ENCODE measurements around the gene ANKUB1. TPM values are rescaled to one million over a fixed set of nuclear protein-coding genes. Genes with fewer than 3 reads are reported as not detected.
"Not testable (repeated sequence)": the region's sequence is repeated elsewhere in the genome, so short reads cannot be mapped to it uniquely, and the experiment has no call there.

The ANKUB1 gene
- total and polyA plus RNA-seq, 2 donors (not counting 1 experiment from before 2014, with no cell fraction given), result not detected

GRCh38 chr3:149831321-149831720 lies 39.0 kb upstream of the ANKUB1 start:
- Mint-ChIP-seq H3K27ac (no peak overlapping the region), H3K27me3 (no peaks in the 10 kb centered on the region), H3K4me1 (peaks cover 9% of the 10 kb centered on the region), H3K4me3 (no peak overlapping the region), H3K9me3 (ENCODE audit: insufficient read depth) (peaks cover 24% of the 10 kb centered on the region)
- intact Hi-C loops (cut with micrococcal nuclease), result no loop called here
- no peak overlapping the region for H3K4me2 ChIP-seq (replicated peaks; ENCODE audit: low read depth, low read length, poor library complexity, severe bottlenecking)
- no peak overlapping the region for H3K27ac ChIP-seq (ENCODE audit: low read length in 2 of 2)
- ATAC-seq (ENCODE audit: low read depth) (no peak), DNase-seq (no peak)
- no peaks in the 10 kb centered on the region for H3K27me3 ChIP-seq (replicated peaks in 1 of 4; ENCODE audit: control extremely low read depth in 1 of 4, control insufficient read depth in 3 of 4, insufficient read depth in 4 of 4, low read length in 3 of 4)
- peaks cover 91% of the 10 kb centered on the region for H3K79me2 ChIP-seq (ENCODE audit: control insufficient read depth, insufficient read depth, low read length)
- H2AFZ ChIP-seq (ENCODE audit: insufficient read depth, low read depth, low read length, poor library complexity, severe bottlenecking), result no peak overlapping the region
- CTCF ChIA-PET, result no interaction called here
- no peaks in the 10 kb centered on the region for H3K4me1 ChIP-seq (ENCODE audit: control insufficient read depth in 2 of 2, insufficient read depth in 2 of 2, low read length in 2 of 2)
- peaks cover 2 to 3% of the 10 kb centered on the region in 2 experiments for H3K36me3 ChIP-seq (replicated peaks in 1 of 2; ENCODE audit: control extremely low read depth in 1 of 2, control insufficient read depth in 1 of 2, extremely low read depth in 1 of 2, insufficient read depth in 2 of 2, low read length in 1 of 2)
- H3K4me3 ChIP-seq (ENCODE audit: control extremely low read depth in 1 of 5, extremely low read depth in 1 of 5, insufficient read depth in 1 of 5, low read depth in 2 of 5, low read length in 4 of 5), result no peak overlapping the region
- H3K9ac ChIP-seq (ENCODE audit: low read length), result no peak overlapping the region
- no peak for TF ChIP-seq CTCF (IDR thresholded peaks at IDR 0.05)
- no peak for TF ChIP-seq EZH2 (IDR thresholded peaks at IDR 0.05; ENCODE audit: borderline replicate concordance, insufficient read depth, low read depth, low read length, poor library complexity, severe bottlenecking)
- WGBS (ENCODE audit: insufficient coverage), result 100% methylated on average over 2 of the region's 4 CpGs
- peaks cover 7 to 62% (median 24%) of the 10 kb centered on the region in 3 donors for H3K9me3 ChIP-seq (ENCODE audit: control extremely low read depth in 1 of 3, control insufficient read depth in 2 of 3, insufficient read depth in 1 of 3, low read length in 2 of 3)
- POLR2A ChIA-PET, result no interaction called here
- peaks cover 43% of the 10 kb centered on the region for H4K20me1 ChIP-seq (ENCODE audit: control insufficient read depth, insufficient read depth, low read length, poor library complexity, severe bottlenecking)

GRCh38 chr3:149830902-149831301 lies 38.5 kb upstream of the ANKUB1 start:
- TF ChIP-seq EZH2 (IDR thresholded peaks at IDR 0.05; ENCODE audit: borderline replicate concordance, insufficient read depth, low read depth, low read length, poor library complexity, severe bottlenecking) (no peak), CTCF (IDR thresholded peaks at IDR 0.05) (no peak)

GRCh38 chr3:149829631-149830030 lies 37.3 kb upstream of the ANKUB1 start:
- Histone ChIP-seq H4K20me1 (ENCODE audit: control insufficient read depth, insufficient read depth, low read length, poor library complexity, severe bottlenecking) (peaks cover 54% of the 10 kb centered on the region), H3K79me2 (ENCODE audit: control insufficient read depth, insufficient read depth, low read length) (peaks cover 91% of the 10 kb centered on the region)
- peaks cover 18% of the 10 kb centered on the region for H3K4me1 Mint-ChIP-seq

More at GRCh38 chr3:149830902-149831301, 38.5 kb upstream of the ANKUB1 start:
- ChIA-PET POLR2A (no interaction called here), CTCF (no interaction called here)
- Histone ChIP-seq H3K79me2 (ENCODE audit: control insufficient read depth, insufficient read depth, low read length) (peaks cover 91% of the 10 kb centered on the region), H3K4me2 (replicated peaks; ENCODE audit: low read depth, low read length, poor library complexity, severe bottlenecking) (no peak overlapping the region), H3K4me1 (ENCODE audit: control insufficient read depth in 2 of 2, insufficient read depth in 2 of 2, low read length in 2 of 2) (no peaks in the 10 kb centered on the region), H3K9me3 (ENCODE audit: control extremely low read depth in 1 of 3, control insufficient read depth in 2 of 3, insufficient read depth in 1 of 3, low read length in 2 of 3) (peaks cover 7 to 57% (median 24%) of the 10 kb centered on the region in 3 donors), H3K27ac (ENCODE audit: low read length in 2 of 2) (no peak overlapping the region), H3K36me3 (replicated peaks in 1 of 2; ENCODE audit: control extremely low read depth in 1 of 2, control insufficient read depth in 1 of 2, extremely low read depth in 1 of 2, insufficient read depth in 2 of 2, low read length in 1 of 2) (peaks cover 2 to 3% of the 10 kb centered on the region in 2 experiments), H3K27me3 (replicated peaks in 1 of 4; ENCODE audit: control extremely low read depth in 1 of 4, control insufficient read depth in 3 of 4, insufficient read depth in 4 of 4, low read length in 3 of 4) (no peaks in the 10 kb centered on the region), H3K4me3 (ENCODE audit: control extremely low read depth in 1 of 5, extremely low read depth in 1 of 5, insufficient read depth in 1 of 5, low read depth in 2 of 5, low read length in 4 of 5) (no peak overlapping the region), H3K9ac (ENCODE audit: low read length) (no peak overlapping the region), H4K20me1 (ENCODE audit: control insufficient read depth, insufficient read depth, low read length, poor library complexity, severe bottlenecking) (peaks cover 45% of the 10 kb centered on the region), H2AFZ (ENCODE audit: insufficient read depth, low read depth, low read length, poor library complexity, severe bottlenecking) (no peak overlapping the region)
- DNase-seq, result no peak
- Mint-ChIP-seq H3K9me3 (ENCODE audit: insufficient read depth) (peaks cover 24% of the 10 kb centered on the region), H3K4me3 (no peak overlapping the region), H3K27me3 (no peaks in the 10 kb centered on the region), H3K4me1 (peaks cover 13% of the 10 kb centered on the region), H3K27ac (no peak overlapping the region)
- ATAC-seq (ENCODE audit: low read depth), result no peak
- 100% methylated on average over 2 of the region's 2 CpGs for WGBS (ENCODE audit: insufficient coverage)
- intact Hi-C loops (cut with micrococcal nuclease), result no loop called here

More at GRCh38 chr3:149829631-149830030, 37.3 kb upstream of the ANKUB1 start:
- H3K27me3 Mint-ChIP-seq; CTCF ChIA-PET; H2AFZ ChIP-seq (ENCODE audit: insufficient read depth, low read depth, low read length, poor library complexity, severe bottlenecking); ATAC-seq (ENCODE audit: low read depth); POLR2A ChIA-PET; H3K4me3 Mint-ChIP-seq; H3K4me3 ChIP-seq (ENCODE audit: control extremely low read depth in 1 of 5, extremely low read depth in 1 of 5, insufficient read depth in 1 of 5, low read depth in 2 of 5, low read length in 4 of 5); H3K36me3 ChIP-seq (replicated peaks in 1 of 2; ENCODE audit: control extremely low read depth in 1 of 2, control insufficient read depth in 1 of 2, extremely low read depth in 1 of 2, insufficient read depth in 2 of 2, low read length in 1 of 2); H3K27ac ChIP-seq (ENCODE audit: low read length in 2 of 2); H3K9ac ChIP-seq (ENCODE audit: low read length); H3K27ac Mint-ChIP-seq; intact Hi-C loops (cut with micrococcal nuclease); H3K27me3 ChIP-seq (replicated peaks in 1 of 4; ENCODE audit: control extremely low read depth in 1 of 4, control insufficient read depth in 3 of 4, insufficient read depth in 4 of 4, low read length in 3 of 4); H3K4me2 ChIP-seq (replicated peaks; ENCODE audit: low read depth, low read length, poor library complexity, severe bottlenecking); DNase-seq; H3K4me1 ChIP-seq (ENCODE audit: control insufficient read depth in 2 of 2, insufficient read depth in 2 of 2, low read length in 2 of 2): not testable (repeated sequence)
- peaks cover 2 to 49% (median 20%) of the 10 kb centered on the region in 3 donors for H3K9me3 ChIP-seq (ENCODE audit: control extremely low read depth in 1 of 3, control insufficient read depth in 2 of 3, insufficient read depth in 1 of 3, low read length in 2 of 3)
- WGBS (ENCODE audit: insufficient coverage), result no CpG with 5 or more reads among the region's 4 CpGs
- peaks cover 13% of the 10 kb centered on the region for H3K9me3 Mint-ChIP-seq (ENCODE audit: insufficient read depth)
